PC-3 (cell line): ENCODE data around the gene OR2C3. TPM values are rescaled to one million over a fixed set of nuclear protein-coding genes. Genes with fewer than 3 reads are reported as not detected.

Experiments used
- ATAC-seq: fragments of 200-7000 bp; cut with Tn5 transposase; 2 replicates; pipeline ENCODE4 v1.9.1; 2020; ENCODE audit warnings: mild to moderate bottlenecking, moderate library complexity
- BruUV-seq: library from RNA; stranded (reverse); fragments of 400-500 nt; replicated peaks from 2 replicates; lab custom pipeline; 2021; lab: Mats Ljungman, UMichigan
- CTCF ChIA-PET: fragments of 300-600 bp; sonication (Branson Sonifier 250); formaldehyde crosslinking; loops from one replicate; lab custom pipeline; 2022; ENCODE audit warnings: antibody characterized with exemption; lab: Charles Lee
- POLR2A ChIA-PET: fragments of 300-600 bp; sonication (Branson Sonifier 250); formaldehyde crosslinking; loops from one replicate; lab custom pipeline; 2022; ENCODE audit warnings: antibody characterized with exemption; ENCODE audit not compliant: unreplicated experiment; lab: Charles Lee
- DNase-seq: peaks from one replicate; pipeline ENCODE4 v3.0.0-alpha.2; 2015
- H2AFZ ChIP-seq: fragments of 300-600 bp; sonication (generic); 2 replicates; pipeline ENCODE4 v1.6.0; 2016; ENCODE audit warnings: antibody characterized with exemption, low read length
- H3F3A ChIP-seq: fragments of 300-600 bp; sonication (generic); one replicate; pipeline ENCODE4 v1.6.0; 2017; ENCODE audit warnings: antibody characterized with exemption, low read length, control low read depth, mild to moderate bottlenecking; ENCODE audit not compliant: unreplicated experiment
- H3K27ac ChIP-seq: fragments of 300-600 bp; sonication (generic); 2 replicates; pipeline ENCODE4 v1.5.1; 2016; ENCODE audit warnings: mild to moderate bottlenecking, low read length
- H3K27me3 ChIP-seq: fragments of 300-600 bp; sonication (generic); 2 replicates; pipeline ENCODE4 v1.6.1; 2016; ENCODE audit warnings: low read length, mixed read lengths
- H3K36me3 ChIP-seq: fragments of 300-600 bp; sonication (generic); 2 replicates; pipeline ENCODE4 v1.6.1; 2016; ENCODE audit warnings: low read depth, mixed run types, low read length, mixed read lengths
- H3K4me1 ChIP-seq: fragments of 300-600 bp; sonication (generic); 2 replicates; pipeline ENCODE4 v1.5.1; 2016; ENCODE audit warnings: low read length; ENCODE audit not compliant: insufficient read depth
- H3K4me2 ChIP-seq: fragments of 300-600 bp; sonication (generic); 2 replicates; pipeline ENCODE4 v1.6.0; 2016; ENCODE audit warnings: low read length
- H3K4me3 ChIP-seq: fragments of 300-600 bp; sonication (generic); 2 replicates; pipeline ENCODE4 v1.5.1; 2016; ENCODE audit warnings: mild to moderate bottlenecking, low read length, mixed read lengths
- H3K79me2 ChIP-seq: fragments of 300-600 bp; sonication (generic); 2 replicates; pipeline ENCODE4 v1.6.1; 2017; ENCODE audit warnings: low read length, mixed read lengths
- H3K9ac ChIP-seq: fragments of 300-600 bp; sonication (generic); 2 replicates; pipeline ENCODE4 v1.6.0; 2016; ENCODE audit warnings: mild to moderate bottlenecking, low read length
- H3K9me2 ChIP-seq: fragments of 300-600 bp; sonication (generic); replicated peaks from 2 replicates; pipeline ENCODE4 v1.6.1; 2016; ENCODE audit warnings: mixed run types, low read length, mixed read lengths
- H3K9me3 ChIP-seq: fragments of 300-600 bp; sonication (generic); 2 replicates; pipeline ENCODE4 v1.6.1; 2016; ENCODE audit warnings: low read length, mixed read lengths
- H4K20me1 ChIP-seq: fragments of 300-600 bp; sonication (generic); 2 replicates; pipeline ENCODE4 v1.6.1; 2016; ENCODE audit warnings: low read length, mixed read lengths
- EZH2 ChIP-seq: fragments of 300-600 bp; sonication (generic); IDR thresholded peaks from one replicate; pipeline ENCODE4 v1.6.1; 2017; ENCODE audit warnings: antibody characterized with exemption, mild to moderate bottlenecking, low read length; ENCODE audit not compliant: unreplicated experiment
- EZH2phosphoT487 ChIP-seq: fragments of 300-600 bp; sonication (generic); IDR thresholded peaks from 2 replicates; pipeline ENCODE4 v1.6.1; 2018; ENCODE audit warnings: mild to moderate bottlenecking, antibody characterized with exemption, low read length, borderline replicate concordance
- intact Hi-C: fragments of 100-400 bp; cut with micrococcal nuclease; formaldehyde crosslinking; loops from 2 replicates; pipeline ENCODE4 v1.9.0; 2023
- total RNA-seq: library from RNA; depleted of rRNA; stranded (reverse); fragments of >200 nt; gene quantifications from 2 replicates; pipeline ENCODE4 v1.2.3, GENCODE V29; 2014
- TF ChIP-seq, protein P1 (sequence below): fragments of 300-600 bp; sonication (generic); conservative IDR thresholded peaks from 2 replicates; pipeline ENCODE4 v1.5.1; 2017; ENCODE audit warnings: antibody characterized with exemption, low read depth, mild to moderate bottlenecking, low read length

OR2C3 gene
- total RNA-seq, 1 experiment from 2014 or later = not detected

- H3K9me3 ChIP-seq = no peaks in the 10 kb centered on the region
- H3K4me2 ChIP-seq = no peak overlapping the region
- no peak overlapping the region for H2AFZ ChIP-seq
- peaks cover 18% of the 10 kb centered on the region; the same call in 1 of the 2 replicates for H3K27me3 ChIP-seq
- no peak overlapping the region for H3K27ac ChIP-seq
- no TSS peak for BruUV-seq
- no peak overlapping the region for H3K9ac ChIP-seq
- H3K9me2 ChIP-seq = no peaks in the 10 kb centered on the region
- intact Hi-C loops = loop anchor here (10.0 kb wide), 1 partner anchor 341 kb away; no protein-coding TSS in a partner anchor
- TF ChIP-seq, protein P1, sequence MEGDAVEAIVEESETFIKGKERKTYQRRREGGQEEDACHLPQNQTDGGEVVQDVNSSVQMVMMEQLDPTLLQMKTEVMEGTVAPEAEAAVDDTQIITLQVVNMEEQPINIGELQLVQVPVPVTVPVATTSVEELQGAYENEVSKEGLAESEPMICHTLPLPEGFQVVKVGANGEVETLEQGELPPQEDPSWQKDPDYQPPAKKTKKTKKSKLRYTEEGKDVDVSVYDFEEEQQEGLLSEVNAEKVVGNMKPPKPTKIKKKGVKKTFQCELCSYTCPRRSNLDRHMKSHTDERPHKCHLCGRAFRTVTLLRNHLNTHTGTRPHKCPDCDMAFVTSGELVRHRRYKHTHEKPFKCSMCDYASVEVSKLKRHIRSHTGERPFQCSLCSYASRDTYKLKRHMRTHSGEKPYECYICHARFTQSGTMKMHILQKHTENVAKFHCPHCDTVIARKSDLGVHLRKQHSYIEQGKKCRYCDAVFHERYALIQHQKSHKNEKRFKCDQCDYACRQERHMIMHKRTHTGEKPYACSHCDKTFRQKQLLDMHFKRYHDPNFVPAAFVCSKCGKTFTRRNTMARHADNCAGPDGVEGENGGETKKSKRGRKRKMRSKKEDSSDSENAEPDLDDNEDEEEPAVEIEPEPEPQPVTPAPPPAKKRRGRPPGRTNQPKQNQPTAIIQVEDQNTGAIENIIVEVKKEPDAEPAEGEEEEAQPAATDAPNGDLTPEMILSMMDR = no peak
- no peak for TF ChIP-seq EZH2
- TF ChIP-seq EZH2phosphoT487 = no peak
- DNase-seq (no peak), ATAC-seq (no peak)
- H4K20me1 ChIP-seq = no peaks in the 10 kb centered on the region
- H3K79me2 ChIP-seq = no peaks in the 10 kb centered on the region
- H3K36me3 ChIP-seq = no peaks in the 10 kb centered on the region
- no peaks in the 10 kb centered on the region for H3F3A ChIP-seq
- no peak overlapping the region for H3K4me3 ChIP-seq
- ChIA-PET POLR2A (no interaction called here), CTCF (no interaction called here)
- no peaks in the 10 kb centered on the region for H3K4me1 ChIP-seq
These were observed 38.0 kb upstream of the OR2C3 start for GRCh38 chr1:247574236-247574635.

GRCh38 chr1:247562198-247562597, 26.0 kb upstream of the OR2C3 start:
- H3K4me2 ChIP-seq = no peak overlapping the region
- no peaks in the 10 kb centered on the region for H3K9me2 ChIP-seq
- no peaks in the 10 kb centered on the region for H4K20me1 ChIP-seq
- H3K4me3 ChIP-seq = no peak overlapping the region
- no peaks in the 10 kb centered on the region for H3K79me2 ChIP-seq
- no peak for TF ChIP-seq EZH2phosphoT487
- TF ChIP-seq EZH2 = no peak
- BruUV-seq = no TSS peak
- intact Hi-C loops = no loop called here
- no peaks in the 10 kb centered on the region for H3K36me3 ChIP-seq
- ChIA-PET CTCF (no interaction called here), POLR2A (no interaction called here)
- peaks cover 34% of the 10 kb centered on the region for H3K27me3 ChIP-seq
- H3F3A ChIP-seq = no peaks in the 10 kb centered on the region
- no peak overlapping the region for H2AFZ ChIP-seq
- DNase-seq (no peak), ATAC-seq (no peak)
- H3K4me1 ChIP-seq = no peaks in the 10 kb centered on the region
- H3K9ac ChIP-seq = no peak overlapping the region
- no peaks in the 10 kb centered on the region for H3K9me3 ChIP-seq
- H3K27ac ChIP-seq = no peak overlapping the region

GRCh38 chr1:247561711-247562110, 25.5 kb upstream of the OR2C3 start:
- H3K79me2 ChIP-seq = no peaks in the 10 kb centered on the region
- POLR2A ChIA-PET = interaction anchor here (0.7 kb wide), 1 partner anchor 19 kb away, joined by 8 read pairs; no protein-coding TSS in a partner anchor
- H3K9me3 ChIP-seq = no peaks in the 10 kb centered on the region
- H3F3A ChIP-seq = no peaks in the 10 kb centered on the region
- no peak overlapping the region for H3K4me2 ChIP-seq
- H2AFZ ChIP-seq = no peak overlapping the region
- no peaks in the 10 kb centered on the region for H3K4me1 ChIP-seq
- H3K27ac ChIP-seq = no peak overlapping the region
- no TSS peak for BruUV-seq
- TF ChIP-seq, protein P1 = no peak
- TF ChIP-seq EZH2 = no peak
- TF ChIP-seq EZH2phosphoT487 = no peak
- H4K20me1 ChIP-seq = no peaks in the 10 kb centered on the region
- peaks cover 39% of the 10 kb centered on the region for H3K27me3 ChIP-seq
- CTCF ChIA-PET = no interaction called here
- ATAC-seq (no peak), DNase-seq (no peak)
- no peak overlapping the region for H3K4me3 ChIP-seq
- H3K36me3 ChIP-seq = no peaks in the 10 kb centered on the region
- no peaks in the 10 kb centered on the region for H3K9me2 ChIP-seq
- no peak overlapping the region for H3K9ac ChIP-seq
- intact Hi-C loops = no loop called here
